HCT116 (cell line): ENCODE measurements around the gene COL5A3. TPM values are rescaled to one million over a fixed set of nuclear protein-coding genes. Genes with fewer than 3 reads are reported as not detected.

ENCODE experiments used
- ATAC-seq: fragments of 200-7000 bp; cut with Tn5 transposase; 2 replicates; pipeline ENCODE4 v1.9.1; 2020; ENCODE audit warnings: mild to moderate bottlenecking, moderate library complexity
- BruUV-seq: library from RNA; stranded (reverse); fragments of 400-500 nt; replicated peaks from 2 replicates; lab custom pipeline; 2021; lab: Mats Ljungman, UMichigan
- CTCF ChIA-PET: fragments of 300-600 bp; sonication (Branson Sonifier 250); formaldehyde crosslinking; loops from one replicate; lab custom pipeline; 2021; ENCODE audit warnings: antibody characterized with exemption; lab: Charles Lee
- POLR2A ChIA-PET: fragments of 300-600, 350-600 bp; sonication (Branson Sonifier 250); formaldehyde crosslinking; loops from one replicate; lab custom pipeline; 2021; ENCODE audit warnings: antibody characterized with exemption; lab: Charles Lee
- RAD21 ChIA-PET, 2 experiments: fragments of 300-600 bp; sonication (Branson Sonifier 250); formaldehyde crosslinking; loops; one replicate each; lab custom pipeline; 2023; ENCODE audit warnings: low total read pairs in 2 of 2; ENCODE audit not compliant: uncharacterized antibody in 2 of 2, unreplicated experiment in 2 of 2, low non-redundant PET in 1 of 2; lab: Charles Lee
- DNase-seq: peaks from one replicate; pipeline ENCODE4 v3.0.0-alpha.2; 2010; ENCODE audit warnings: low read depth, low spot score
- H2AFZ ChIP-seq: fragments of 200-600 bp; shearing (Covaris generic), sonication (generic); 2 replicates; pipeline ENCODE4 v1.6.1; 2017; ENCODE audit warnings: low read depth, mixed run types, mixed read lengths, antibody characterized with exemption, low read length; ENCODE audit not compliant: poor library complexity, severe bottlenecking
- H3K27ac ChIP-seq: 2 replicates; pipeline ENCODE4 v1.5.1; 2012; ENCODE audit warnings: low read depth, low read length
- H3K27me3 ChIP-seq: fragments of 200-600 bp; sonication (generic); 2 replicates; pipeline ENCODE4 v1.6.1; 2016; ENCODE audit warnings: mixed run types, low read length, mixed read lengths; ENCODE audit not compliant: insufficient read depth
- H3K36me3 ChIP-seq, 2 experiments: fragments of 200-500 bp in 1 of 2; fragments of 200-600 bp in 1 of 2; sonication (Bioruptor generic) in 1 of 2; sonication (generic) in 1 of 2; 2 replicates each; pipeline versions ENCODE4 v1.5.1 to v1.6.1; 2014 to 2016; ENCODE audit warnings: low read length in 2 of 2, inconsistent platforms in 1 of 2, mixed read lengths in 1 of 2, mixed run types in 1 of 2; ENCODE audit not compliant: insufficient read depth in 2 of 2, control insufficient read depth in 1 of 2
- H3K4me1 ChIP-seq, 2 experiments: fragments of 200-600 bp in 1 of 2; sonication (generic) in 1 of 2; 2 replicates each; pipeline versions ENCODE4 v1.5.1 to v1.6.1; 2012 to 2017; ENCODE audit warnings: low read length in 2 of 2, inconsistent platforms in 1 of 2, mild to moderate bottlenecking in 1 of 2, mixed read lengths in 1 of 2, mixed run types in 1 of 2, moderate library complexity in 1 of 2; ENCODE audit not compliant: insufficient read depth in 2 of 2, control insufficient read depth in 1 of 2
- H3K4me2 ChIP-seq: fragments of 200-600 bp; sonication (generic); 2 replicates; pipeline ENCODE4 v1.6.1; 2017; ENCODE audit warnings: mixed run types, low read length, mixed read lengths
- H3K4me3 ChIP-seq, 2 experiments: fragments of 200-600 bp in 1 of 2; sonication (generic) in 1 of 2; replicated peaks in 1 of 2; 2 replicates each; pipeline ENCODE4 v1.5.1; 2011 to 2016; ENCODE audit warnings: low read length in 2 of 2, control low read depth in 1 of 2, low read depth in 1 of 2, mild to moderate bottlenecking in 1 of 2, mixed read lengths in 1 of 2, mixed run types in 1 of 2
- H3K79me2 ChIP-seq: fragments of 200-600 bp; sonication (generic); 2 replicates; pipeline ENCODE4 v1.6.1; 2017; ENCODE audit warnings: mild to moderate bottlenecking, mixed run types, low read length, moderate library complexity, mixed read lengths; ENCODE audit not compliant: insufficient read depth
- H3K9ac ChIP-seq: fragments of 200-600 bp; sonication (generic); 2 replicates; pipeline ENCODE4 v1.6.1; 2016; ENCODE audit warnings: low read length, mixed read lengths
- H3K9me2 ChIP-seq: fragments of 200-600 bp; sonication (generic), shearing (Covaris generic); 2 replicates; pipeline ENCODE4 v1.6.1; 2017; ENCODE audit warnings: mixed run types, mild to moderate bottlenecking, moderate library complexity; ENCODE audit not compliant: insufficient read depth
- H3K9me3 ChIP-seq, 2 experiments: fragments of 200-500 bp in 1 of 2; fragments of 200-600 bp in 1 of 2; sonication (Bioruptor generic) in 1 of 2; sonication (generic) in 1 of 2; 2 replicates each; pipeline ENCODE4 v1.6.1; 2014 to 2017; ENCODE audit warnings: low read length in 2 of 2, mixed read lengths in 2 of 2, inconsistent platforms in 1 of 2, low read depth in 1 of 2, mild to moderate bottlenecking in 1 of 2, mixed run types in 1 of 2, moderate library complexity in 1 of 2; ENCODE audit not compliant: control insufficient read depth in 1 of 2, insufficient read depth in 1 of 2
- H4K20me1 ChIP-seq: fragments of 200-600 bp; sonication (generic), shearing (Covaris generic); 2 replicates; pipeline ENCODE4 v1.6.1; 2017; ENCODE audit warnings: mixed run types, mild to moderate bottlenecking, moderate library complexity; ENCODE audit not compliant: insufficient read depth
- CBX3 ChIP-seq: IDR thresholded peaks from 2 replicates; pipeline ENCODE4 v1.6.1; 2012; ENCODE audit warnings: low read depth
- ELF1 ChIP-seq: IDR thresholded peaks from 2 replicates; pipeline ENCODE4 v1.6.1; 2012; ENCODE audit warnings: low read depth, borderline replicate concordance
- FOSL1 ChIP-seq: IDR thresholded peaks from 2 replicates; pipeline ENCODE4 v1.6.1; 2012; ENCODE audit warnings: low read depth
- POLR2AphosphoS5 ChIP-seq: IDR thresholded peaks from 2 replicates; pipeline ENCODE4 v1.6.1; 2011; ENCODE audit warnings: mild to moderate bottlenecking, low read depth, low read length, moderate library complexity
- SIN3A ChIP-seq: IDR thresholded peaks from 2 replicates; pipeline ENCODE4 v1.6.1; 2012; ENCODE audit warnings: low read depth
- TCF7L2 ChIP-seq: IDR thresholded peaks from 2 replicates; pipeline ENCODE4 v1.7.0; 2011; ENCODE audit warnings: borderline replicate concordance, inconsistent platforms; ENCODE audit not compliant: insufficient read depth, insufficient read length; ENCODE audit errors: extremely low read depth
- YY1 ChIP-seq: IDR thresholded peaks from 2 replicates; pipeline ENCODE4 v1.6.1; 2011; ENCODE audit warnings: low read length, low read depth, moderate library complexity, mild to moderate bottlenecking; ENCODE audit not compliant: insufficient replicate concordance; ENCODE audit errors: extremely low read depth
- ZNF274 ChIP-seq: fragments of 200-500 bp; sonication (Bioruptor generic); IDR thresholded peaks from 2 replicates; pipeline ENCODE4 v1.6.1; 2014; ENCODE audit warnings: mild to moderate bottlenecking, low read depth, low read length, inconsistent platforms
- intact Hi-C: fragments of 100-400 bp; cut with micrococcal nuclease; formaldehyde crosslinking; loops from 2 replicates; pipeline ENCODE4 v1.10.0; 2022
- total RNA-seq: library from RNA; stranded (reverse); gene quantifications from one replicate; pipeline ENCODE4 v1.2.1, GENCODE V29; 2021; ENCODE audit not compliant: unreplicated experiment
- TF ChIP-seq, protein P1 (sequence below): IDR thresholded peaks from 2 replicates; pipeline ENCODE4 v1.6.1; 2012
- TF ChIP-seq, protein P2 (sequence below): IDR thresholded peaks from 2 replicates; pipeline ENCODE4 v1.6.1; 2011; ENCODE audit warnings: mild to moderate bottlenecking, low read length, moderate library complexity; ENCODE audit not compliant: insufficient replicate concordance; ENCODE audit errors: extremely low read depth
- TF ChIP-seq, protein P3 (sequence below), 3 experiments: fragments of 200-600 bp in 1 of 3; sonication (generic) in 1 of 3; IDR thresholded peaks in 2 of 3; conservative IDR thresholded peaks in 1 of 3; 2 replicates each; pipeline ENCODE4 v1.5.1; 2012 to 2017; ENCODE audit warnings: low read depth in 2 of 3, low read length in 2 of 3, antibody characterized with exemption in 1 of 3, borderline replicate concordance in 1 of 3, control low read depth in 1 of 3, mild to moderate bottlenecking in 1 of 3, mixed read lengths in 1 of 3, mixed run types in 1 of 3, moderate library complexity in 1 of 3; ENCODE audit not compliant: insufficient read depth in 1 of 3

Gene COL5A3
- total RNA-seq, 1 experiment from 2014 or later: 0.15 TPM

DNA sequence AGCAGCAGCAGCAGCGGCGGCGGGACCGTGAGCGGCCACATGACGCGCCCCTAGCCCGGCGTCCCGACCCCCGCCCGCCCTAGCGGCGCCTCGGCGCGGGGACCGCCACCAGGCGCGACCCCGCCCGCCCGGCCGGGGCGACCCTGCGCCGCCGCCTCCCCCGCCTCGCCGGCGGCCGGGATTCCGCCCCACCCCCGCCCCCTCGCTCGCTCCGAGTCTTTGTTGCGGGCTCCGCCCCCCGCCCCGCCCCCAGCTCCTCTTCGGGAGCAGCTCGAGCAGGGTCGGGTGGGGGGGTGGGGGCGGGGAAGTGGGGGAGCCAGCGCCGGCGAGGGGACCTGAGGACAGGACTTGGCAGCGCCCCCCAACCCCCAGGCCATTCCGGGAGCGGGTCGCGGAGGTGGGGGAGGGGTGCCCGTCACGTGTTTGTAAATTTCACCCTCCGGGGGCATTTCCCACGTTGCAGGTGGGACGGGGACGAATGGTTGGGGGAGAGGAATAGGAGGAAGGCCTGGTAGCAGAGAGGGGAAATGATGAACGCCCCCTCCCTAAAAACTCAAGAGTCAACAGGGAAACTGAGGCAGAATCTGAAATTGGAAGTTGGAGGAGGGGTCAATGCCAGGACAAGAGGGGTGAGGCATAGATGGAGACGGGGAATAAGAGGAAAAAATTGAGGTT is 73.8 kb downstream of the COL5A3 start, which contains the start of gene OLFM2 (continued):
- no peak for TF ChIP-seq FOSL1

DNA sequence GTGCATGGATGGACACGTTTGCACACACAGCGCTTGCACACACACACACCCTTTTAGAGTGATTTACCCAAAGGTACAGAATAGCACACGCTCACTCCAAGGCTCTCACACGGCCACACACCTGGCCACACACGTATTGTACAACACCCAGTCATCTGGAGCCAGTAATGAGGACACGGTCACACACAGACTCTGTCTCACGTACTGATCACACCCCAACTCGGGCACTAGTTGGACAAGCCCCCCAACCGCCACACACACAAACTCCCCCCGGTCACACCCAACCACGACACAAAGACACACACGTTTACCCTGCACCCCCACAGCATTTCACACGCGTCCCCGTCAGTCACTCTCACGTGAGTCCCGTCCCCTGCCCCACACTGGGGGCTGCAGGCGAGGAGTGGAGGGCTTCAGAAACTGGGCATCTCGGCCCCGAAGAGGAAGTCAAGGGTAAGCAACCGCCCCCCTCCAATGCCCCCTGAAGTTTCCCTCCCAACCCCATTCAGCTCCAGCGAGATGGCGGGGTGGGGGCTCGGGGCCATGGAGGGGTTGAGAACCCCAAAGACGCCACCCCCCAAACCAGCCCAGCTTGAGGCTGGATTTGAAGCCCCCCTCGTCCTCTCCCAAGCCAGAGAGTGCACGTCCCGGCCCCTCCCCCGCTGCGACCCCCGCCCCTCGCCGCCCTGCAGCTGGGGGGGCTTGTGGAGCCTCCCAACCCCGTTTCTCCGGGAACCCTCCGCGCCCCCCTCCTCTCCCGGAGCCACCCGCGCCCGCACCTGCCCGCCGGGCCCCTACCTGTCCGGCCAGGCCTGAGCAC is 74.6 kb downstream of the COL5A3 start:
- intact Hi-C loops: no loop called here
- Histone ChIP-seq H3K79me2 (no peaks in the 10 kb centered on the region), H3K36me3 (no peaks in the 10 kb centered on the region), H3K27ac (peak overlapping the region; percentile 46; the same call in 1 of the 2 replicates), H2AFZ (no peak overlapping the region), H3K4me1 (peaks cover 12 to 31% of the 10 kb centered on the region in 2 experiments; a peak in 3 of 4 replicates), H3K9me3 (no peaks in the 10 kb centered on the region), H3K9ac (peak overlapping the region; percentile 70), H3K4me3 (peak overlapping the region; percentile 58 to 69), H3K27me3 (no peaks in the 10 kb centered on the region), H4K20me1 (no peaks in the 10 kb centered on the region; the same call in 1 of the 2 replicates), H3K9me2 (no peaks in the 10 kb centered on the region), H3K4me2 (peak overlapping the region; percentile 90)
- BruUV-seq: no TSS peak
- ChIA-PET RAD21 (interaction anchor here in 1 of 2 experiments (0.6 kb wide), 1 partner anchor 128 kb away, joined by 4 read pairs; no protein-coding TSS in a partner anchor), POLR2A (interaction anchor here (0.6 kb wide), 1 partner anchor 51 kb away, joined by 3 read pairs; no protein-coding TSS in a partner anchor), CTCF (interaction anchor here (1.0 to 1.2 kb wide), 2 partner anchors 92 kb away, joined by 5 to 6 read pairs; no protein-coding TSS in a partner anchor)
- TF ChIP-seq POLR2AphosphoS5 (no peak), ZNF274 (no peak), CBX3 (no peak), YY1 (no peak), FOSL1 (no peak), SIN3A (no peak), ELF1 (no peak), TCF7L2 (no peak)
- TF ChIP-seq, protein P1, sequence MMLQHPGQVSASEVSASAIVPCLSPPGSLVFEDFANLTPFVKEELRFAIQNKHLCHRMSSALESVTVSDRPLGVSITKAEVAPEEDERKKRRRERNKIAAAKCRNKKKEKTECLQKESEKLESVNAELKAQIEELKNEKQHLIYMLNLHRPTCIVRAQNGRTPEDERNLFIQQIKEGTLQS: no peak
- TF ChIP-seq, protein P2, sequence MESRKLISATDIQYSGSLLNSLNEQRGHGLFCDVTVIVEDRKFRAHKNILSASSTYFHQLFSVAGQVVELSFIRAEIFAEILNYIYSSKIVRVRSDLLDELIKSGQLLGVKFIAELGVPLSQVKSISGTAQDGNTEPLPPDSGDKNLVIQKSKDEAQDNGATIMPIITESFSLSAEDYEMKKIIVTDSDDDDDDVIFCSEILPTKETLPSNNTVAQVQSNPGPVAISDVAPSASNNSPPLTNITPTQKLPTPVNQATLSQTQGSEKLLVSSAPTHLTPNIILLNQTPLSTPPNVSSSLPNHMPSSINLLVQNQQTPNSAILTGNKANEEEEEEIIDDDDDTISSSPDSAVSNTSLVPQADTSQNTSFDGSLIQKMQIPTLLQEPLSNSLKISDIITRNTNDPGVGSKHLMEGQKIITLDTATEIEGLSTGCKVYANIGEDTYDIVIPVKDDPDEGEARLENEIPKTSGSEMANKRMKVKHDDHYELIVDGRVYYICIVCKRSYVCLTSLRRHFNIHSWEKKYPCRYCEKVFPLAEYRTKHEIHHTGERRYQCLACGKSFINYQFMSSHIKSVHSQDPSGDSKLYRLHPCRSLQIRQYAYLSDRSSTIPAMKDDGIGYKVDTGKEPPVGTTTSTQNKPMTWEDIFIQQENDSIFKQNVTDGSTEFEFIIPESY: no peak
- TF ChIP-seq, protein P3, sequence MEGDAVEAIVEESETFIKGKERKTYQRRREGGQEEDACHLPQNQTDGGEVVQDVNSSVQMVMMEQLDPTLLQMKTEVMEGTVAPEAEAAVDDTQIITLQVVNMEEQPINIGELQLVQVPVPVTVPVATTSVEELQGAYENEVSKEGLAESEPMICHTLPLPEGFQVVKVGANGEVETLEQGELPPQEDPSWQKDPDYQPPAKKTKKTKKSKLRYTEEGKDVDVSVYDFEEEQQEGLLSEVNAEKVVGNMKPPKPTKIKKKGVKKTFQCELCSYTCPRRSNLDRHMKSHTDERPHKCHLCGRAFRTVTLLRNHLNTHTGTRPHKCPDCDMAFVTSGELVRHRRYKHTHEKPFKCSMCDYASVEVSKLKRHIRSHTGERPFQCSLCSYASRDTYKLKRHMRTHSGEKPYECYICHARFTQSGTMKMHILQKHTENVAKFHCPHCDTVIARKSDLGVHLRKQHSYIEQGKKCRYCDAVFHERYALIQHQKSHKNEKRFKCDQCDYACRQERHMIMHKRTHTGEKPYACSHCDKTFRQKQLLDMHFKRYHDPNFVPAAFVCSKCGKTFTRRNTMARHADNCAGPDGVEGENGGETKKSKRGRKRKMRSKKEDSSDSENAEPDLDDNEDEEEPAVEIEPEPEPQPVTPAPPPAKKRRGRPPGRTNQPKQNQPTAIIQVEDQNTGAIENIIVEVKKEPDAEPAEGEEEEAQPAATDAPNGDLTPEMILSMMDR (IDR thresholded peaks at IDR 0.05 in 2 of 3, conservative IDR thresholded peaks at IDR 0.05 in 1 of 3; ENCODE audit: borderline replicate concordance in 1 of 3, insufficient read depth in 1 of 3, low read depth in 2 of 3, low read length in 2 of 3): no peak
- peak; percentile 60 for ATAC-seq
- DNase-seq: no peak
